ENCODE data around the gene RLN3. TPM values are rescaled to one million over a fixed set of nuclear protein-coding genes. Genes with fewer than 3 reads are reported as not detected.

Gene RLN3
- total RNA-seq, 1 experiment from 2014 or later, result not detected

- no peak for DNase-seq (ENCODE audit: low spot score)
- H3K4me1 ChIP-seq (ENCODE audit: insufficient read depth, low read length, poor library complexity, severe bottlenecking), result no peaks in the 10 kb centered on the region
- H3K27me3 ChIP-seq (replicated peaks; ENCODE audit: insufficient read depth, low read depth, low read length, poor library complexity), result no peaks in the 10 kb centered on the region
- ChIA-PET CTCF (no interaction called here), POLR2A (ENCODE audit: low non-redundant PET) (no interaction called here)
- no peaks in the 10 kb centered on the region for H3K36me3 ChIP-seq (ENCODE audit: insufficient read depth, low read length, poor library complexity, severe bottlenecking)
- TF ChIP-seq CTCF (conservative IDR thresholded peaks at IDR 0.05; ENCODE audit: low read depth, low read length) (no peak), EZH2 (IDR thresholded peaks at IDR 0.05; ENCODE audit: borderline replicate concordance, low read depth, low read length, poor library complexity, severe bottlenecking) (no peak)
- no peak overlapping the region for H3K27ac ChIP-seq (ENCODE audit: low read depth, low read length, poor library complexity, severe bottlenecking)
- no TSS peak for BruUV-seq (replicated peaks)
- H3K4me3 ChIP-seq (ENCODE audit: low read depth, low read length, poor library complexity, severe bottlenecking), result no peak overlapping the region
- H3K9me3 ChIP-seq (ENCODE audit: low read depth, low read length, poor library complexity, severe bottlenecking), result no peaks in the 10 kb centered on the region
- intact Hi-C loops (cut with micrococcal nuclease; ENCODE audit: unreplicated experiment), result no loop called here
Measured at GRCh38 chr19:14028901-14029300, 953 bp downstream of the RLN3 start.

- intact Hi-C loops (cut with micrococcal nuclease; ENCODE audit: unreplicated experiment), result loop anchor here (5.0 kb wide), 1 partner anchor 149 kb away; no protein-coding TSS in a partner anchor
- POLR2A ChIA-PET (ENCODE audit: low non-redundant PET), result no interaction called here
- Histone ChIP-seq H3K4me3 (ENCODE audit: low read depth, low read length, poor library complexity, severe bottlenecking) (peak overlapping the region; percentile 82), H3K36me3 (ENCODE audit: insufficient read depth, low read length, poor library complexity, severe bottlenecking) (no peaks in the 10 kb centered on the region), H3K27me3 (replicated peaks; ENCODE audit: insufficient read depth, low read depth, low read length, poor library complexity) (no peaks in the 10 kb centered on the region), H3K27ac (ENCODE audit: low read depth, low read length, poor library complexity, severe bottlenecking) (peak overlapping the region; percentile 77), H3K4me1 (ENCODE audit: insufficient read depth, low read length, poor library complexity, severe bottlenecking) (no peaks in the 10 kb centered on the region), H3K9me3 (ENCODE audit: low read depth, low read length, poor library complexity, severe bottlenecking) (no peaks in the 10 kb centered on the region)
- CTCF ChIA-PET, result interaction anchor here (0.6 to 1.0 kb wide), 6 partner anchors 9 to 41 kb away, joined by 3 to 5 read pairs (median 3); partner anchors contain the start of gene MISP3
- no TSS peak for BruUV-seq (replicated peaks)
- no peak for DNase-seq (ENCODE audit: low spot score)
- no peak for TF ChIP-seq CTCF (conservative IDR thresholded peaks at IDR 0.05; ENCODE audit: low read depth, low read length)
- TF ChIP-seq EZH2 (IDR thresholded peaks at IDR 0.05; ENCODE audit: borderline replicate concordance, low read depth, low read length, poor library complexity, severe bottlenecking), result no peak
Measured at GRCh38 chr19:14030997-14031718, 3.2 kb downstream of the RLN3 start.

GRCh38 chr19:14031719-14032480, 4.0 kb downstream of the RLN3 start, which contains the start of gene IL27RA:
TSS of gene IL27RA (plus strand) at chr19:14031762. CDS start at chr19:14031873, 111 bp downstream.
- no TSS peak for BruUV-seq (replicated peaks)
- Histone ChIP-seq H3K4me3 (ENCODE audit: low read depth, low read length, poor library complexity, severe bottlenecking) (peak within 1 kb of the TSS; percentile 82), H3K36me3 (ENCODE audit: insufficient read depth, low read length, poor library complexity, severe bottlenecking) (no peaks in the 10 kb centered on the region), H3K9me3 (ENCODE audit: low read depth, low read length, poor library complexity, severe bottlenecking) (no peaks in the 10 kb centered on the region), H3K4me1 (ENCODE audit: insufficient read depth, low read length, poor library complexity, severe bottlenecking) (no peaks in the 10 kb centered on the region), H3K27me3 (replicated peaks; ENCODE audit: insufficient read depth, low read depth, low read length, poor library complexity) (no peaks in the 10 kb centered on the region), H3K27ac (ENCODE audit: low read depth, low read length, poor library complexity, severe bottlenecking) (peak within 1 kb of the TSS; percentile 77)
- CTCF ChIA-PET, result interaction anchor here (0.6 to 1.0 kb wide), 6 partner anchors 10 to 41 kb away, joined by 3 to 5 read pairs (median 3); partner anchors contain the start of gene MISP3
- peak; percentile 77 for DNase-seq (ENCODE audit: low spot score)
- POLR2A ChIA-PET (ENCODE audit: low non-redundant PET), result no interaction called here
- intact Hi-C loops (cut with micrococcal nuclease; ENCODE audit: unreplicated experiment), result loop anchor here (5.0 kb wide), 1 partner anchor 150 kb away; no protein-coding TSS in a partner anchor
- TF ChIP-seq EZH2 (IDR thresholded peaks at IDR 0.05; ENCODE audit: borderline replicate concordance, low read depth, low read length, poor library complexity, severe bottlenecking), result no peak
- TF ChIP-seq CTCF (conservative IDR thresholded peaks at IDR 0.05; ENCODE audit: low read depth, low read length), result peak; percentile 86

Data from A673 (cell line).